GM23338 (cell line): ENCODE data around the gene PTGIR. TPM values are rescaled to one million over a fixed set of nuclear protein-coding genes. Genes with fewer than 3 reads are reported as not detected.

Experiments used
- ATAC-seq: fragments of 200-7000 bp; cut with Tn5 transposase; 3 replicates; pipeline ENCODE4 v1.9.1; 2020
- DNase-seq: peaks from one replicate; pipeline ENCODE4 v3.0.0-alpha.2; 2015; ENCODE audit warnings: low spot score
- H2AFZ ChIP-seq: fragments of 200-600 bp; sonication (generic); 2 replicates; pipeline ENCODE4 v1.8.0; 2016; ENCODE audit warnings: antibody characterized with exemption, mild to moderate bottlenecking, moderate library complexity
- H3F3A ChIP-seq: fragments of 200-600 bp; sonication (generic); replicated peaks from 2 replicates; pipeline ENCODE4 v1.8.0; 2017; ENCODE audit warnings: antibody characterized with exemption, mixed run types, low read depth
- H3K27ac ChIP-seq: fragments of 200-600 bp; sonication (generic); 2 replicates; pipeline ENCODE4 v1.6.1; 2016; ENCODE audit warnings: low read depth
- H3K27me3 ChIP-seq: fragments of 200-600 bp; sonication (generic); 2 replicates; pipeline ENCODE4 v1.8.0; 2016; ENCODE audit warnings: mild to moderate bottlenecking, mixed run types, moderate library complexity; ENCODE audit not compliant: insufficient read depth
- H3K36me3 ChIP-seq: fragments of 200-600 bp; sonication (generic); 2 replicates; pipeline ENCODE4 v1.8.0; 2016; ENCODE audit warnings: mild to moderate bottlenecking; ENCODE audit not compliant: insufficient read depth
- H3K4me1 ChIP-seq: fragments of 200-600 bp; sonication (generic); 2 replicates; pipeline ENCODE4 v1.8.0; 2016; ENCODE audit warnings: mild to moderate bottlenecking, moderate library complexity; ENCODE audit not compliant: insufficient read depth
- H3K4me2 ChIP-seq: fragments of 200-600 bp; sonication (generic); 2 replicates; pipeline ENCODE4 v1.7.1; 2017; ENCODE audit warnings: mixed run types
- H3K4me3 ChIP-seq: fragments of 200-600 bp; sonication (generic); 2 replicates; pipeline ENCODE4 v1.6.1; 2016; ENCODE audit warnings: mixed run types
- H3K79me2 ChIP-seq: fragments of 200-600 bp; sonication (generic); replicated peaks from 2 replicates; pipeline ENCODE4 v1.8.0; 2017; ENCODE audit warnings: mild to moderate bottlenecking; ENCODE audit not compliant: insufficient read depth
- H3K9me2 ChIP-seq: fragments of 200-600 bp; sonication (generic); 2 replicates; pipeline ENCODE4 v1.8.0; 2017; ENCODE audit not compliant: insufficient read depth
- H4K20me1 ChIP-seq: fragments of 200-600 bp; sonication (generic); replicated peaks from 2 replicates; pipeline ENCODE4 v1.8.0; 2017; ENCODE audit warnings: mild to moderate bottlenecking; ENCODE audit not compliant: insufficient read depth
- H3K27ac Mint-ChIP-seq: 2 replicates; pipeline ENCODE4 v1.8.0; 2020; ENCODE audit warnings: inconsistent platforms, mild to moderate bottlenecking, moderate library complexity, mixed read lengths
- H3K27me3 Mint-ChIP-seq: 3 replicates; pipeline ENCODE4 v1.8.0; 2022; ENCODE audit warnings: low read depth, mild to moderate bottlenecking, moderate library complexity, mixed read lengths, inconsistent platforms; ENCODE audit not compliant: insufficient read depth, poor library complexity
- H3K36me3 Mint-ChIP-seq: 3 replicates; pipeline ENCODE4 v1.8.0; 2021; ENCODE audit warnings: low read depth, mild to moderate bottlenecking, inconsistent platforms, moderate library complexity, mixed read lengths
- H3K4me1 Mint-ChIP-seq: 3 replicates; pipeline ENCODE4 v1.8.0; 2020; ENCODE audit warnings: mild to moderate bottlenecking, inconsistent platforms, mixed read lengths
- H3K4me3 Mint-ChIP-seq: 3 replicates; pipeline ENCODE4 v1.8.0; 2021; ENCODE audit warnings: moderate library complexity, mild to moderate bottlenecking, inconsistent platforms, mixed read lengths
- H3K9me3 Mint-ChIP-seq: 3 replicates; pipeline ENCODE4 v1.8.0; 2020; ENCODE audit warnings: moderate library complexity, mild to moderate bottlenecking, inconsistent platforms, mixed read lengths
- CREB1 ChIP-seq: fragments of 250-450 bp; sonication (Bioruptor Pico); IDR thresholded peaks from 2 replicates; pipeline ENCODE4 v1.5.0; 2020; ENCODE audit warnings: low read depth, mild to moderate bottlenecking, moderate library complexity
- CTCF ChIP-seq, 2 experiments: fragments of 200-600 bp in 1 of 2; sonication (generic) in 1 of 2; conservative IDR thresholded peaks; 2 replicates each; pipeline versions ENCODE4 v1.5.1 to v1.6.1; 2016 to 2017; ENCODE audit warnings: antibody characterized with exemption in 2 of 2, low read depth in 2 of 2, mild to moderate bottlenecking in 2 of 2, moderate library complexity in 1 of 2
- ETS1 ChIP-seq: IDR thresholded peaks from 2 replicates; pipeline ENCODE4 v1.6.1; 2016; ENCODE audit warnings: antibody characterized with exemption
- EZH2 ChIP-seq: fragments of 200-600 bp; sonication (generic); IDR thresholded peaks from one replicate; pipeline ENCODE4 v1.8.0; 2017; ENCODE audit warnings: antibody characterized with exemption, mild to moderate bottlenecking, low read depth; ENCODE audit not compliant: unreplicated experiment
- EZH2phosphoT487 ChIP-seq: fragments of 200-600 bp; sonication (generic); IDR thresholded peaks from one replicate; pipeline ENCODE4 v1.8.1; 2018; ENCODE audit warnings: antibody characterized with exemption; ENCODE audit not compliant: unreplicated experiment
- JUNB ChIP-seq: IDR thresholded peaks from one replicate; pipeline ENCODE4 v1.6.1; 2016; ENCODE audit warnings: antibody characterized with exemption; ENCODE audit not compliant: unreplicated experiment
- POLR2AphosphoS5 ChIP-seq: IDR thresholded peaks from 2 replicates; pipeline ENCODE4 v1.6.1; 2016; ENCODE audit warnings: antibody characterized with exemption, low read depth
- REST ChIP-seq: IDR thresholded peaks from one replicate; pipeline ENCODE4 v1.6.1; 2018; ENCODE audit warnings: antibody characterized with exemption; ENCODE audit not compliant: unreplicated experiment
- STAT1 ChIP-seq: IDR thresholded peaks from one replicate; pipeline ENCODE4 v1.6.1; 2016; ENCODE audit warnings: antibody characterized with exemption; ENCODE audit not compliant: unreplicated experiment
- ZNF331 ChIP-seq: fragments of 250-450 bp; sonication (Bioruptor Pico); IDR thresholded peaks from 2 replicates; pipeline ENCODE4 v1.5.0; 2020; ENCODE audit warnings: low read depth, mild to moderate bottlenecking, moderate library complexity
- polyA plus RNA-seq: library from polyadenylated mRNA; unstranded; fragments of >200 nt; fragmentation: Nextera tagmentation; extraction: Ambion mirVana; gene quantifications from 2 replicates; pipeline ENCODE4 v1.2.1, GENCODE V29; 2016
- total RNA-seq: library from RNA; depleted of rRNA; stranded (reverse); fragments of >200 nt; shearing (Covaris generic); gene quantifications from 2 replicates; pipeline ENCODE4 v1.2.3, GENCODE V29; 2014

Gene PTGIR
- total and polyA plus RNA-seq, 2 experiments from 2014 or later = not detected

GRCh38 chr19:46614114-46614722 is 10.7 kb downstream of the PTGIR start:
- no peak overlapping the region for H3K27ac Mint-ChIP-seq
- H3F3A ChIP-seq = no peaks in the 10 kb centered on the region
- no peak overlapping the region for H3K4me2 ChIP-seq
- 0 out of 2 replicates have a peak, but pooled peaks cover 2% of the 10 kb centered on the region for H3K36me3 ChIP-seq
- H3K79me2 ChIP-seq = no peaks in the 10 kb centered on the region
- H3K27ac ChIP-seq = no peak overlapping the region
- no peaks in the 10 kb centered on the region for H4K20me1 ChIP-seq
- H3K4me3 Mint-ChIP-seq = no peak overlapping the region; the same call in 2 of the 3 replicates
- H3K4me1 Mint-ChIP-seq = peaks cover 10% of the 10 kb centered on the region
- H3K9me2 ChIP-seq = no peaks in the 10 kb centered on the region
- no peak for TF ChIP-seq POLR2AphosphoS5
- no peak for TF ChIP-seq ZNF331 (CRISPR knock-in tag)
- peak; percentile 91 to 92 for TF ChIP-seq CTCF (conservative IDR thresholded peaks at IDR 0.05; ENCODE audit: low read depth in 2 of 2)
- no peaks in the 10 kb centered on the region; the same call in 1 of the 2 replicates for H3K4me1 ChIP-seq
- H3K27me3 Mint-ChIP-seq = peaks cover 6% of the 10 kb centered on the region
- H3K4me3 ChIP-seq = no peak overlapping the region
- peaks cover 10% of the 10 kb centered on the region for H3K36me3 Mint-ChIP-seq
- no peaks in the 10 kb centered on the region for H3K9me3 Mint-ChIP-seq
- no peaks in the 10 kb centered on the region for H3K27me3 ChIP-seq
- DNase-seq (peak; percentile 90), ATAC-seq (peak; percentile 87)
- H2AFZ ChIP-seq = peak overlapping the region; percentile 86

GRCh38 chr19:46613525-46613924 is 11.4 kb downstream of the PTGIR start:
- TF ChIP-seq STAT1 = no peak
- TF ChIP-seq ZNF331 (CRISPR knock-in tag) = no peak
- no peak for TF ChIP-seq POLR2AphosphoS5
- TF ChIP-seq CTCF (conservative IDR thresholded peaks at IDR 0.05; ENCODE audit: low read depth in 2 of 2) = no peak
- no peak for TF ChIP-seq JUNB
- TF ChIP-seq EZH2 = no peak
- TF ChIP-seq ETS1 = no peak
- TF ChIP-seq REST = no peak
- no peak for TF ChIP-seq EZH2phosphoT487
- TF ChIP-seq CREB1 (CRISPR knock-in tag) = no peak
- peaks cover 4% of the 10 kb centered on the region for H3K27me3 Mint-ChIP-seq
- Histone ChIP-seq H3K4me2 (no peak overlapping the region), H2AFZ (no peak overlapping the region), H4K20me1 (no peaks in the 10 kb centered on the region), H3K27ac (no peak overlapping the region), H3K4me1 (no peaks in the 10 kb centered on the region), H3K79me2 (no peaks in the 10 kb centered on the region), H3K9me2 (no peaks in the 10 kb centered on the region), H3K36me3 (peaks cover 8% of the 10 kb centered on the region; the same call in 1 of the 2 replicates), H3F3A (no peaks in the 10 kb centered on the region), H3K4me3 (no peak overlapping the region), H3K27me3 (no peaks in the 10 kb centered on the region)
- DNase-seq = no peak
- no peak overlapping the region for H3K27ac Mint-ChIP-seq
- H3K4me3 Mint-ChIP-seq = no peak overlapping the region
- ATAC-seq = no peak
- H3K4me1 Mint-ChIP-seq = peaks cover 10% of the 10 kb centered on the region
- peaks cover 17% of the 10 kb centered on the region for H3K36me3 Mint-ChIP-seq
- H3K9me3 Mint-ChIP-seq = no peaks in the 10 kb centered on the region
